NT2/D1 (cell line): ENCODE measurements around the gene PLA2G4A.

Experiments
- SUZ12 ChIP-seq: IDR thresholded peaks from 2 replicates; pipeline ENCODE4 v1.6.1; 2011; ENCODE audit not compliant: insufficient read length, insufficient read depth; ENCODE audit errors: extremely low read depth
- YY1 ChIP-seq: IDR thresholded peaks from 2 replicates; pipeline ENCODE4 v1.6.1; 2011; ENCODE audit not compliant: insufficient read length, insufficient read depth
- ZNF274 ChIP-seq: IDR thresholded peaks from 2 replicates; pipeline ENCODE4 v1.6.1; 2011; ENCODE audit warnings: mild to moderate bottlenecking, low read depth, low read length

GRCh38 chr1:186798960-186799688 is 29.6 kb upstream of the PLA2G4A start:
- TF ChIP-seq YY1 = no peak
- no peak for TF ChIP-seq ZNF274
- no peak for TF ChIP-seq SUZ12
